ENCODE measurements around the gene CIROP. TPM values are rescaled to one million over a fixed set of nuclear protein-coding genes. Genes with fewer than 3 reads are reported as not detected.
"Not testable (repeated sequence)": the region's sequence is repeated elsewhere in the genome, so short reads cannot be mapped to it uniquely, and the experiment has no call there.

CIROP gene
- total RNA-seq, 4 donors from 2014 or later, result not detected

DNA sequence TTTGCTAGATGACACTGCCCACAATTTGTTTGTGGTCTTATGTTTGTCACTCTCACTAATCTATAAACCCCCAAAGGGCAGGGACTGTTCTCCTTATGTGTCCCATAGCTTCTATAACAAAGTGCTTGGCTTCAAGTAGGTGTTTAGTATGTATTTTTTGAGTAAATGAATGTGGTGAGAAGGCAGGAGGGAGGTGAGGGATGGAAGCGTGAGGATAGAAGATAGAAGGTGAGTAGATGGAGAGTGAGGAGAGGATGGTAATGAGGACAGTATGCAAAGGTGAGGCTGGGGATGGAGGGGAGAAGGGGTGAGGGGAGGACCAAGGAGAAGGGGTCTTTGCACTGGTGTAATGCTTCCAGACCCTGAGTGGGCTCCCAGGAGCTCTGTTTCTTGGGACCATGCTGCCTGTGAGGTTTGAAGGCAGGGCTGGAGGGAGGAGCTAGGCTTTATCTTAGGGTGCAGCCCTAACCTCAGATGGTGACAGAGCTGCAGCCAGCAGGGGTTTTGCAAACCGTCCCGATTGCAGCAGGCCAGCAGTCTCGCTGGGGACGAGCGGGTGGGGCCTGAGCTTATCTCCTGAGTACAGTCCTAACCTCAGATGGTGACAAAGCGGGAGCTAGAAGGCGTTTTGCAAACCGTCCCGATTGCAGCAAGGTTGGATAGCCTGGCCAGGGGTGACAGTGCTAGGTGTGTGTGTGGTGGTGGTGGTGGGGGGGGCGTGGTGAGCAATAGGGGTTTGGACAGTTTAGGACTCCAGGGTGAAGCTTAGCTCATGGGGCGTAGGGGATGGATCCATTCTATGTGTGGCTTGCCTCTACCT, 7.8 kb upstream of the CIROP start:
- Histone ChIP-seq H3K27ac (no peak overlapping the region), H3K27me3 (no peaks in the 10 kb centered on the region), H3K36me3 (no peaks in the 10 kb centered on the region), H3K4me3 (no peak overlapping the region), H3K9me3 (no peaks in the 10 kb centered on the region), H3K4me1 (no peaks in the 10 kb centered on the region)
- DNase-seq, result peak in 2 of 3 donors; percentile 44 to 49
- no peak for TF ChIP-seq POLR2A (IDR thresholded peaks at IDR 0.05)
- TF ChIP-seq, protein P1, sequence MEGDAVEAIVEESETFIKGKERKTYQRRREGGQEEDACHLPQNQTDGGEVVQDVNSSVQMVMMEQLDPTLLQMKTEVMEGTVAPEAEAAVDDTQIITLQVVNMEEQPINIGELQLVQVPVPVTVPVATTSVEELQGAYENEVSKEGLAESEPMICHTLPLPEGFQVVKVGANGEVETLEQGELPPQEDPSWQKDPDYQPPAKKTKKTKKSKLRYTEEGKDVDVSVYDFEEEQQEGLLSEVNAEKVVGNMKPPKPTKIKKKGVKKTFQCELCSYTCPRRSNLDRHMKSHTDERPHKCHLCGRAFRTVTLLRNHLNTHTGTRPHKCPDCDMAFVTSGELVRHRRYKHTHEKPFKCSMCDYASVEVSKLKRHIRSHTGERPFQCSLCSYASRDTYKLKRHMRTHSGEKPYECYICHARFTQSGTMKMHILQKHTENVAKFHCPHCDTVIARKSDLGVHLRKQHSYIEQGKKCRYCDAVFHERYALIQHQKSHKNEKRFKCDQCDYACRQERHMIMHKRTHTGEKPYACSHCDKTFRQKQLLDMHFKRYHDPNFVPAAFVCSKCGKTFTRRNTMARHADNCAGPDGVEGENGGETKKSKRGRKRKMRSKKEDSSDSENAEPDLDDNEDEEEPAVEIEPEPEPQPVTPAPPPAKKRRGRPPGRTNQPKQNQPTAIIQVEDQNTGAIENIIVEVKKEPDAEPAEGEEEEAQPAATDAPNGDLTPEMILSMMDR (IDR thresholded peaks at IDR 0.05), result no peak

DNA sequence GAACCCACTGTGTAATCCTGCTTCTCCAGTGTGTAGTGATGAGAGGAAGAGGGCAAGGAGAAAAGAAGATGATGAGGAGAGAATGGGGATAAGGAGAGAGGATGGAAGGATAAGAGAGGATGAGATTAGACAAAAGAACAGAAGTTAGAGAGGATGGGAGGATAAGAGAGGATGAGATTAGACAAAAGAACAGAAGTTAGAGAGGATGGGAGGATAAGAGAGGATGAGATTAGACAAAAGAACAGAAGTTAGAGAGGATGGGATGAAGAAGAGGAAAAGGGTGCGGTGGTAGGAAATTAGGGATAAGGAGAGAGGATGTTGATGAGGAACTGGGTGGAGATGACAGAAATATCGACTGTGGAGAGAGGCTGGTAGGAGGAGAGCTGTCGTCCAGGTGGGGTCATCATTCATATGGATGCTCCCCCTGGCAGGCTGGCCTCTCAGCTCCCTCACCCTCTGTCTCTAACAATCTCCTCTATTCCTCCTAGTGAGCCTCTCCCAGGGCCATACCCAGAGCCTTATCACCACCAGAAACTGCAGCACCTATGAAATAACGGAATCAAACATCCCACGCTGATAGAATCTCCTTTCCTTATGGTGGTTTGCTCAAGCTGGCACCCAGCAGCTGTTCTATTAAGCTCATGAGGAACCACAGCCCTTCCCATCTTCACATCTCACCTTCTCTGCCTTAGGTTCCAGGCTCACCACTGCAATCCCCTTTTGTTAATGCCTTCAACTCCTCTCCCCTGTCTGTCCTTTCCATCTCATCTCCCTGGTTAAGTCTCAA, 6.0 kb upstream of the CIROP start:
- no peaks in the 10 kb centered on the region for H3K27me3 ChIP-seq
- TF ChIP-seq, protein P1 (IDR thresholded peaks at IDR 0.05), result no peak
- TF ChIP-seq POLR2A (IDR thresholded peaks at IDR 0.05), result no peak
- no peak overlapping the region for H3K27ac ChIP-seq
- H3K36me3 ChIP-seq, result no peaks in the 10 kb centered on the region
- no peaks in the 10 kb centered on the region for H3K9me3 ChIP-seq
- no peak for DNase-seq
- H3K4me3 ChIP-seq, result no peak overlapping the region
- H3K4me1 ChIP-seq, result no peaks in the 10 kb centered on the region

DNA sequence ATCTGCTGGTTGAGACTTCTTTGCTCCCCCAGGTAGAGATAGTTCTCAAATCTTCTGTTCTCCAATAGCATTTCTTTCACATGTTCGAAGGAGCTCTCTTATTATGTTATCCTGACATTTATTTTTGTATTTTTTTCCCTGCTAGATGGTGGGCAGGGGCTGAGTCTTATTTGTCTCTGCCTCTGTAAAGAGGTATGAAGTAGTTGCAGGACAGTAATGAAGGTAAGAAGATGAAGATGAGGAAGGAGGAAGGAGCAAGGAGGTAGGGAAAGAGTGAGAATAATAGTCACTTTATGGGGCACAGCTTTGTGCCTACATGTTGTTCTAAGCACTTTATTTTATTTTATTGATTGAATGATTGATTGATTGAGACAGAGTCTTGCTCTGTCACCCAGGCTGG, 5.0 kb upstream of the CIROP start:
- Histone ChIP-seq H3K4me1 (no peaks in the 10 kb centered on the region), H3K4me3 (no peak overlapping the region), H3K9me3 (no peaks in the 10 kb centered on the region), H3K27me3 (no peaks in the 10 kb centered on the region), H3K36me3 (no peaks in the 10 kb centered on the region), H3K27ac (no peak overlapping the region)
- no peak for TF ChIP-seq POLR2A (IDR thresholded peaks at IDR 0.05)
- TF ChIP-seq, protein P1 (IDR thresholded peaks at IDR 0.05), result no peak
- no peak for DNase-seq

DNA sequence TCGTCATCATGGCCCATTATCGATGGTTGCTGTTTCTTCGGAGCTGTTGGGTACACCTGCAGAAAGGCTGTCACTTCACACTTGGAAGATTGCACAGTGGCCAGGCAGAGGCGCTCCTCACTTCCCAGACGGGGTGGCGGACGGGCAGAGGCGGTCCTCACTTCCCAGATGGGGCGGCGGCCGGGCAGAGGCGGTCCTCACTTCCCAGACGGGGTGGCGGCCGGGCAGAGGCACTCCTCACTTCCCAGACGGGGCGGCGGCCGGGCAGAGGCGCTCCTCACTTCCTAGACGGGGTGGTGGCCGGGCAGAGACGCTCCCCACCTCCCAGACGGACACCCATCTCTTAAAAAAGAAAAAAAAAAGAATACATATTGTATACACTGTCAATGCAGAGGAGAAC, 3.4 kb upstream of the CIROP start:
- H3K4me3 ChIP-seq, H3K27me3 ChIP-seq, H3K27ac ChIP-seq, DNase-seq, H3K9me3 ChIP-seq, H3K4me1 ChIP-seq, H3K36me3 ChIP-seq: not testable (repeated sequence)

DNA sequence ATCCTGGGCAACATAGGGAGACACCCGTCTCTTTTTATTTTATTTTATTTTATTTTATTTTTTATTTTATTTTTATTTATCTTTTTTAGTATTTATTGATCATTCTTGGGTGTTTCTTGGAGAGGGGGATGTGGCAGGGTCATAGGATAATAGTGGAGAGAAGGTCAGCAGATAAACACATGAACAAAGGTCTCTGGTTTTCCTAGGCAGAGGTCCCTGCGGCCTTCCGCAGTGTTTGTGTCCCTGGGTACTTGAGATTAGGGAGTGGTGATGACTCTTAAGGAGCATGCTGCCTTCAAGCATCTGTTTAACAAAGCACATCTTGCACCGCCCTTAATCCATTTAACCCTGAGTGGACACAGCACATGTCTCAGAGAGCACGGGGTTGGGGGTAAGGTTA, 2.8 kb upstream of the CIROP start:
- not testable (repeated sequence) for H3K4me1 ChIP-seq, H3K9me3 ChIP-seq, H3K4me3 ChIP-seq, H3K27ac ChIP-seq, H3K27me3 ChIP-seq, H3K36me3 ChIP-seq, DNase-seq

DNA sequence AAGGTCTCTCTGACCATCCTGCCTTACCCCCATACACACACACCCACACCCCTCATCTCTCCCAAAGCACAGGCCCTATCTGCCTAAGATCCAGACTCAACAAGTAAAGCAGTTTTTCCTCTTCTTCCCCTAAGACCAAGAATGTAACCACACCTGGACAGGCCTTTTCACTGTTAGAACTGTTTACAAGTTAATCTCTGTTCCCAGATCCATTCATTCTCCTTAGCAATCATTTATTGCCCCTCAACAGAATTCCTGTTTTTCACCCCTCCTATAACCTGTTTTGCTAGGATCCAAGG, 1.9 kb upstream of the CIROP start:
- Histone ChIP-seq H3K4me3 (no peak overlapping the region), H3K27ac (no peak overlapping the region), H3K36me3 (no peaks in the 10 kb centered on the region), H3K4me1 (no peaks in the 10 kb centered on the region), H3K9me3 (no peaks in the 10 kb centered on the region), H3K27me3 (no peaks in the 10 kb centered on the region)
- DNase-seq, result no peak
- TF ChIP-seq POLR2A (IDR thresholded peaks at IDR 0.05), result no peak
- TF ChIP-seq, protein P1 (IDR thresholded peaks at IDR 0.05), result no peak

Data from Peyer's patch (tissue), 4 donors.